Stromal cell of bone marrow (primary cell): ENCODE results near the gene SMPD1.
"Not testable (repeated sequence)": the region's sequence is repeated elsewhere in the genome, so short reads cannot be mapped to it uniquely, and the experiment has no call there.

Experiments used
- DNase-seq: peaks from one replicate; pipeline ENCODE4 v3.0.0-alpha.2; 2012; ENCODE audit warnings: low read depth

The SMPD1 gene

DNA sequence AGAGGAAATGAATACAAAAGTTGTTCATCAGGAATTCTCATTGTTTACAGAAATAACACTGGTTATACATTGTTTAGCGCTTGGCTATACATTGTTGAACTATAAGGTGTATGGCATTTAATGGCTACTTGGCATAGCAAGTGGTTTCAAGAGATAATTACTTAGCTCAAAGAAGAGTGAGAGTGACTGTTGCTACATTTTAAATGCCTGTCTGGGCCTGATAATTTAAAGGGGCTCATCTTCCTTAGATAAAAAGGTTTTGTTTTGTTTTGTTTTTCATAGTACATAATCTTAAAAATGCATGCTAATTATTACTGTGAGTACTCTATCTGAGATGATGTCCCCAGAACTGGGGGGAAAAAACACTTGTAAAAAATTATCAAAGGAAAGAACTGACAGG, 1.5 kb upstream of the SMPD1 start:
- no peak for DNase-seq

DNA sequence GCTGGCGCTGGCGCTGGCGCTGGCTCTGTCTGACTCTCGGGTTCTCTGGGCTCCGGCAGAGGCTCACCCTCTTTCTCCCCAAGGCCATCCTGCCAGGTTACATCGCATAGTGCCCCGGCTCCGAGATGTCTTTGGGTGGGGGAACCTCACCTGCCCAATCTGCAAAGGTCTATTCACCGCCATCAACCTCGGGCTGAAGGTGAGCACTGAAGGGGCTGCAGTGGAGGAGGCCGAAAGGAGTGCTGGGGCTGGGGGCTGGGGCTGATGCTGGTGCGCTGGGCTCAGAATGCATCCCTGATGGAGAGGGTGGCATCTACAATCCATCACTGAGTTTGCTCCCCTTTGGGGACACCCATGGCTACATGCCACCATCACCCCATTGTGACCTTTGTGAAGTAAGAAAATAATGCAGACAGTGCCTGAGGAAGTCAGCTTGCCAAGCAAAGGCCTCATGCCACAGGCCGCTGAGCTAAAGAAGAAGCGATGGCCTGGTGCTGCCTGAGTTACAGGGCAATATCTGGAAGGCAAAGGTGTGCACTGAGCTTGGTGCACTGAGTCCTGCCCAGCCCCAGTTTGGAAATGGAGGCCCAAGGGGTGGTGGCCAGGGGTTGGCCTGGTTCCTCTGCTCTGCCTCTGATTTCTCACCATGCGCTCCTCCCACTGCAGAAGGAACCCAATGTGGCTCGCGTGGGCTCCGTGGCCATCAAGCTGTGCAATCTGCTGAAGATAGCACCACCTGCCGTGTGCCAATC, 620 bp downstream of the SMPD1 start:
- DNase-seq: no peak

DNA sequence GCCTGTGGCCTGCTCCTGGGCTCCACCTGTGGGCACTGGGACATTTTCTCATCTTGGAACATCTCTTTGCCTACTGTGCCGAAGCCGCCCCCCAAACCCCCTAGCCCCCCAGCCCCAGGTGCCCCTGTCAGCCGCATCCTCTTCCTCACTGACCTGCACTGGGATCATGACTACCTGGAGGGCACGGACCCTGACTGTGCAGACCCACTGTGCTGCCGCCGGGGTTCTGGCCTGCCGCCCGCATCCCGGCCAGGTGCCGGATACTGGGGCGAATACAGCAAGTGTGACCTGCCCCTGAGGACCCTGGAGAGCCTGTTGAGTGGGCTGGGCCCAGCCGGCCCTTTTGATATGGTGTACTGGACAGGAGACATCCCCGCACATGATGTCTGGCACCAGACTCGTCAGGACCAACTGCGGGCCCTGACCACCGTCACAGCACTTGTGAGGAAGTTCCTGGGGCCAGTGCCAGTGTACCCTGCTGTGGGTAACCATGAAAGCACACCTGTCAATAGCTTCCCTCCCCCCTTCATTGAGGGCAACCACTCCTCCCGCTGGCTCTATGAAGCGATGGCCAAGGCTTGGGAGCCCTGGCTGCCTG, 1.4 kb downstream of the SMPD1 start:
- DNase-seq: no peak

DNA sequence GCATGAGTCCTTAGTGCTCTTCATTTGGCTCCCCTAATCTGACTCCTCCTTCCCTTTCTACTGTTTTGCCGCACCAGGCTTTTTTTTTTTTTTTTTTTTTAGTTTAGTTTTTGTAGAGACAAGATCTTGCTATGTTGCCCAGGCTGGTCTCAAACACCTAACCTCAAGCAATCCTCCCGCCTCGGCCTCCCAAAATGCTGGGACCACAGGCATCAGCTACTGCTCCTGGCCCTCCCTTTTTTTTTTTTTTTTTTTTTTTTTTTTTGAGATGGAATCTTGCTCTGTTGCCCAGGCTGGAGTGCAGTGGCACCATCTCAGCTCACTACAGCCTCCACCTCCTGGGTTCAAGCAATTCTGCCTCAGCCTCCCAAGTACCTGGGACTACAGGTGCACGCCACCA, 2.0 kb downstream of the SMPD1 start:
- DNase-seq: not testable (repeated sequence)

DNA sequence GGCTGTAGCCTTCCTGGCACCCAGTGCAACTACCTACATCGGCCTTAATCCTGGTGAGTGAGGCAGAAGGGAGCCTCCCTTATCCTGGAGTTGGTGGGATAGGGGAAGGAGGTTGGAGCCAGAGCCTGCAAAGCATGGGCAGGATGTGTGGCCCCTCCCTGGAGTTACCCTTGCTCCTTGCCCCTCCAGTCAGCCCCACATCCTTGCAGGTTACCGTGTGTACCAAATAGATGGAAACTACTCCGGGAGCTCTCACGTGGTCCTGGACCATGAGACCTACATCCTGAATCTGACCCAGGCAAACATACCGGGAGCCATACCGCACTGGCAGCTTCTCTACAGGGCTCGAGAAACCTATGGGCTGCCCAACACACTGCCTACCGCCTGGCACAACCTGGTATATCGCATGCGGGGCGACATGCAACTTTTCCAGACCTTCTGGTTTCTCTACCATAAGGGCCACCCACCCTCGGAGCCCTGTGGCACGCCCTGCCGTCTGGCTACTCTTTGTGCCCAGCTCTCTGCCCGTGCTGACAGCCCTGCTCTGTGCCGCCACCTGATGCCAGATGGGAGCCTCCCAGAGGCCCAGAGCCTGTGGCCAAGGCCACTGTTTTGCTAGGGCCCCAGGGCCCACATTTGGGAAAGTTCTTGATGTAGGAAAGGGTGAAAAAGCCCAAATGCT, 3.9 kb downstream of the SMPD1 start:
- DNase-seq: no peak

DNA sequence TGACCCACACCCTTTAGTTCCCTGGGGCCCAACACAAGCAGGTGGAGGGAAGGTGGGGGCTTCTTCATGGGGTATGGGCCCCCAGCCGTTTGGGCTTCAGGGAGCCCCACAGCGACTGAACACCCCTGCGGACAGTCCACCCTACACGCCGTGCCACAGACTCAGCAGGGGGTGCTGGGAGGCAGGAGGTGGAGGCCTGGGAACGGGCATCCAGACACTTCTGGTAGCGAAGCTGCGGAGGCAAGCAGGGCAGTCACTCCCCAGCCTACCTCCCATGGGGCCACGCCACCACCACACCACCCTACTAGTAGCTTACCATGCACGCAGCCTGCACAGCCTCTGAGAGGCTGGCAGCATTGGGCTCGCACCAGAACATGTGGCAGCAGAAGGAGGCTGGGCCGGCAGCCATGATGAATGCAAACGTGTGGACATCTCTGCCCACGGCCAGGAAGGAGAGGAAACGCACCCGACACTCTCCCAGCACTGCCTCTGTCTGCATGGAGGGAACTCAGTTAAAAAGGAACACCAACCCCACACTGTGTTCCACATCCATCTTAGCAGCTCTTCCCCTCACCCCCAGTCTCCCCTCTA, 5.3 kb downstream of the SMPD1 start:
- no peak for DNase-seq

DNA sequence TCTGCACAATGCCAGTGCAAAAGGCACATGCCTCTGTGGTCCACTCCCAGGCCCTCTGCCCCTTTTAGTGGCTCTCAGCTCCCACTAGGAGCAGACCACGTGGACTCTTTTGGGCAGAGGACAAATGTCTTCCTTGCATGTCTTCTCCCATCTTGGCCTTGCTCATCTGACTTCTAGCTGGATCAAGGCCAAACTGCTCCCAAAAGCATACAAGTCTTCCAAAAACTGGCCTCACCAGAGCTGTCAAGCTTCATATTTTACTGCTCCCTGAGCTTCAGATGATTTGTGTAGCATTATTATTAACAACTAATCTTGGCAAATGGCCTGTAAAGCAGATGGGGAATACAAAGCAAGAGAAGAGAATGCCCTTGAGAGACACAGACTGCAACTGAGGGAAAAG, 6.9 kb downstream of the SMPD1 start:
- no peak for DNase-seq

DNA sequence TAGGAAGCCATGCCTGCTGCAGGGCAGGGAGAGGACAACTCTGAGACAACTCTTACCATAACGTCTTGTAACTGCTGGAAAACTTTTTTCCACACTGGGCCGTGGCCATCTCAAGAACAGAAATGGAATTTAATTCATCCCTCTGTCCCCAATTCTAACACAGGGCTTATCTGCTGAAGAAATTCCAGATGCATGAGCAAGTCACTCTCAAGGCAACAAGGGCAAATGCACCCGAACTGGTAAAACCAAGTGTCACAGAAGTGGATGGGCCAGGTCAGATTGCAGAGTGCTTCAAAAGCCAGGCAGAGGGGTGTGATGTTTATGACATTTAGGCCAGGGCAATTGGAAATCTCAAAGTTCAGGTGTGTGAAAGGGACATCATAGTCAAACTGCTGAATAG, 7.4 kb downstream of the SMPD1 start:
- DNase-seq: no peak

DNA sequence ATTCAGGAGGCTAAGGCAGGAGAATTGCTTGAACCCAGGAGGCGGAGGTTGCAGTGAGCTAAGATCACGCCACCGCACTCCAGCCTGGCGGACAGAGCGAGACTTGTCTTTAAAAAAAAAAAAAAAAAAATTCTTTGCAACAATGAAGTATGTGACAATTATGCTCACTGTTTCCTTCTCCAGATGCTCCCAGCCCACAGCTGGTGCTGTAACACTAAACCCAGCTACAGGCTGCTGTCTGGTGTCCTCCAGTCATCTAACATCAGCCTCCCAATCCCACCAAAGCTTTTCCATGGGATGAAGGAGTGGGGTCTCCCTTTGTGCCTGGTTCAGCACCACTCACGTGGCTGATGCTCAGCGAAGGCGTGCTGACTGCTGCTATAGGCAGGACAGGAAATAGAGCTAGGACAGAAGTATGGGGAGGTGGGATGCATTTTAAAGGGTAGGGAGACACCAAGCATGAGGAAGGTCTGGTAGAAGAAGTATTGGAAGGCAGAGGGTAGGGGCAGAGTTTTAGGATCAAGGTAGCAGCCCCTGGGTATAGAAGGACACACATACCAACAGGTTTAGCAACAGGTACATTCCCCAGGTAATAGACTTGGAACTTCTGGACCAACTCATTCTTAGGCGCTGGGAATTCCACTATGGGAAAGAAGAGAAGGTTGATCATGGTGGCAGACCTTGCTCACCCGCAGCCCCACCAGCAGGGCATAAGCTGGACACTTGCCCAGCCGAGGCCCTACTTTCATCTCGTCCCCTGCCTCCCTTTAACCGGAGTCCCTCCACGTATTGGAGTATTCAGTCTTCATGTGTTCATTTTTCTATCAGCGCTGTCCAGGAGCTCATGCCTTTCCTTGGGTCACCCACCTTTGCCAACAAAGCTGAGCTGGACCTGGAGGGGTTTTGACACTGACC, 10.4 kb downstream of the SMPD1 start:
- DNase-seq: no peak

DNA sequence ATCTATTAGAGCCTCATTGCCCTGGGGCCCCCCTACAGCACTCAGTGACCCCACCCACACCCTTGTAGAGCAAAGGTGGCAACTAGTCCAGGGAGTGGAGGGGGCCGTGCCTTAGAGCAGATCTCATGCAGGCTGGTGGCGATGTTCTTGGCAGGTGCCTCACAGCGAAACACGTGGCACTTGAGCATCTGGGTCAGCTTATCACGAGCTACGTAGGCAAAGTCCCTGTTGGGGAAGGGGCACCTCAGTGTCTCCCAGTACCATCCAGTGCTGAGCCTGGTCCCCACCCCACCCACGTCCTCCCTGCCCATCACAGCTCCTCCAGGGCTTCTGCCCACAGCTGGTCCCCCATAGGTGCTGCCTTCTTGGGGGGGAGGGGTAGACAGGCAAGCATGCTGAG, 11.2 kb downstream of the SMPD1 start:
- DNase-seq: no peak

DNA sequence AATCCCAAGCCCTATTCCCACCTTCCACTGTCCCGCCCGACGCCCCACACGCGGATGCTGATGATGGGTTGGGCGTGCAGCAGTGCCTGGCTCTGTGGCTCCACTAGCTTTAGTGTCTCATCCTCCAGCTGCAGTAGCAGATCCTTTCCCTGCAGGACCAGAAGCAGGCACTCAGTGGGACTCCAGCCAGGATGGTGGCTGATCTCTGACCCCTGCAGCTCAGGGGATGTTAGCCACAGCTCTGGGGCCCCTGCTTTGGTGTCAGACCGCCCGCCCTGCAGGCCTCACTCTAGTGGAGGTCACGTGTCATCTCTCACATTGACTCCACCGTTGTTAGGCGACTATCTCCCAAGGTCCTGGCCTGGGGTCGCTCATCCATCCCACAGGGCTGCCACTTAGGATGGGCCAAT, 11.8 kb downstream of the SMPD1 start:
- no peak for DNase-seq

DNA sequence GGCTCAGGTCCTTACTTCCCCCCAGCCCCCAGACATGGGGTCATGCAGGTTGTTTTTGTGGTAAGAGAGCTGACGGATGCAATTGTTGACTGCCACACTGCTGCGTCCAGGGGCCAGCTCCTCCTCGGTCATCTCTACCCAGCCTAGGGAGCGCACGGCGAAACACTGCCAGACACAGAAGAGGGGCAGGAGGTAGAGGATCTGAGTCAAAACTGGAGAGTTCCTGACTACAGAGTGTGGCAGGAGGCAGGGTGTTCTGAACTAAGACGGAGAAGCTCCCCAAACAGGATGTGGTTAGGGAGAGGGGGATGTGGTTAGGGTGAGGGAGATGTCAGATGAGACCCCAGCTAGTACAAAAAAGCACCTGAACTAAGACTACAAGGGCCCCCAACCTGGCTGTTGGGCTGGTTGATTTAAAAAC, 12.3 kb downstream of the SMPD1 start:
- DNase-seq: no peak

DNA sequence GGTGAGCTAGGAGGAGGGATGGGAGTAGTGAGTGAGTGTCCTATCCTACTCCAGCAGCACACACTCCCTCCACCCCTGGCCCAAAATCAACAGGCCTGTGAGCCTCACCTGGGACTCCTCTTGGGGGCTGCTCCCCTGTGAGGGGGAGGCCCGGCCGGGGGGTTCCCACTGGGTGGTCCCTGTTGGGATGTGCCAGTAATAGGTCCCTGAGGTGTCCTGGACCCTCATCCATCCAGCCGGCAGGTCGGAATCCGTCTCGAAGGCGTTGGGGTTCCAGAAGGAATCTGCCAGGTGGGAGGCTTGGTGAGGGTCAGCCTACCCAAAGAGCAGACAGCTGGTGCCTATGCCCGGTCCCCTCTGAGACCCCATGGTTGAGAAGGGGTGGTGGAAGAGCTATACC, 13.3 kb downstream of the SMPD1 start:
- no peak for DNase-seq

DNA sequence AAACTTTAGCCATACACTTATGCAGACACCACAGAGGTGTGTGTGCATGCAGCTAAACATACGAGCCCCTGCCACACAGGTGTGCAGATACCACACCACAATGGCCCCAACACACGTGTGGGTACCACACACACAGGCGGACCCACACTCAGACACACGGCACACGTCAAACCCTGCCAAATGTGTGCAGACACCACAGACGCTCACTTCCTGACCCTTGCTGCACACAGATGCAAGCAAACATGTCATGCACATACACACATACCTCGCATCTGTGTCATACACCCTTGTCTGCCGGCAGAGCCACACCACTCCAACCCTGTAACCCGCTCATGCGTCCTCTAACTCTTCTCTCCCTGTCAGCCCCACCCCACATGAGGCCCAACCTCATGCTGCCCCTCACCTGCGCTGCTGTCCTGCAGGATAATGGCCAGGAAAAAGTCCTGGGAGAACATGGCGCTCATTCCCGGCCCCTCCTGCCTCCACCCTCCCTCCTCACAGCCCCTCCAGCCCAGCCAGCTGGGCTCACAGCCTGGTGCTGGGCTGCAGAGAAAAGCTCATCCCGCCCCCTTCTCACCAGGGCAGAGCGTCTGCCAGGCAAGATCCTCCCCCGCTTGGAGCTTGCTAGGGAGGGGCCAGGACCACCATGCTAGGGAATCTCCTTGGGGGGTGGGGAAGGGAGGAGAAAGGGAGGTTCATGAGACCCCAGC, 14.2 kb downstream of the SMPD1 start:
- no peak for DNase-seq

DNA sequence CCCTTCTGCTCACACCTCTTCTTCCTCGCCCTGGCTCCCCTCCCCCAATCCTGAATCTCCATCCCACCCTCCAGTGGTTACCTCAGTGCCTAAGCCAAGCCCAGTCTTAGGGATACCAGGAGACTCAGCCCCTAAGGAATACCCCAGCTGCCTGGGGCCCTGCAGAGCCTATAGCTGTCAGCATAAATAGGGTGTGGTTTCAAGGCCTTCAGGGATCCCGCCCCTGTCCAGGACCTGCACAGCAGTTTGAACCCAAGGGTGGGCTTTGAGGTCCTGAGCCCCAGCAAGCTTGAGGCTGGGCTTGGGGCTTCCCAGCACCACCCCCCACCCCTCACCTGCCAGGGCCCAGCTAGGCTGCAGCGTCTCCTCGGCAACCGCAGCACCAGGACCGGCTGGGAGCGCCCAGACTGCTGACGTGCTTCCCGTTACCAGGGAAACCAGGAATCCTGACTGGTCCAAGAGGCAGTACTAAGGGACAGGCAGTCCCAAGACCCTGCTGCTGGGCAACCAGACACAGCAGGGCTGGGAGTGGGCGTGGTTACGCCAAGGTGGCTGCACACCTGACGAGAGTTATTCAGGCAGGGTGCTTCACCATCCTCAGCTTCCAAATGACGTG, 14.9 kb downstream of the SMPD1 start:
- no peak for DNase-seq

DNA sequence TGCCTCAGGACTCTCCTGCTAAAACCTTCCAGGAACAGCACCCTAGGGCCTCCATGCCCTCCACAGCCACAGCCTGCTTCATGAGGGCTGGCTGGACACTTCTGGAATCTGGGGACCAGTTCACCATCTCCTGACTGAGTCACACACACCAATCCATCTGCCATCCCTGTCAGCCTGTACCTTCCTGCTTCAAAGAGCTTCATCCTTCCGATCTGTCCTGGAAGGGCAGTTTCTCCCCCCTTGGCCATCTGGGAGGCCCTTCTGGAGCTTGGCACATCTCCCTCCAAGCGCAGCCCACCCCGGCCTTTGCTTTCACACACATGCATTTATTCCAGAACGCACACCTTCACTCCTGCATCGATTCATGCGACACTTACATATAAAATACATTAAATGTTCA, 15.6 kb downstream of the SMPD1 start:
- no peak for DNase-seq

DNA sequence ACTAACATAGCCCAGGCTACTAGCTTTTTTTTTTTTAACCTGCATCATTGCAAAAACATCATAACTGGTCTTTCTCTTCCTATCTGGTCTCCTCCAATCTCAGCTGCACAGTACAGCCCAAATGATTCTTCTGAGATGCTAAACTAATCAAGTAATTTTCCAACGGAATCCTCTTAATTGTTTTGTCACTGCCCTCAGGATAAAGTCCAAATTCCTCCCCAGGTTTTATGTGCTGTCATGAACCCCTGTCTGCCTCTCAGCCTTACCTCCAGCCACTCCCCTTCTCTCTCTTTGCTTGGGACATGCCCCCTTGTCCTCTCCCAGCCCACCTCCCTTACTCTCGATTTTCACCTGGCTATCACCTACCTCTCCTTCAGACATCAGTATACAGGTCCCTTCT, 16.1 kb downstream of the SMPD1 start:
- DNase-seq: no peak

DNA sequence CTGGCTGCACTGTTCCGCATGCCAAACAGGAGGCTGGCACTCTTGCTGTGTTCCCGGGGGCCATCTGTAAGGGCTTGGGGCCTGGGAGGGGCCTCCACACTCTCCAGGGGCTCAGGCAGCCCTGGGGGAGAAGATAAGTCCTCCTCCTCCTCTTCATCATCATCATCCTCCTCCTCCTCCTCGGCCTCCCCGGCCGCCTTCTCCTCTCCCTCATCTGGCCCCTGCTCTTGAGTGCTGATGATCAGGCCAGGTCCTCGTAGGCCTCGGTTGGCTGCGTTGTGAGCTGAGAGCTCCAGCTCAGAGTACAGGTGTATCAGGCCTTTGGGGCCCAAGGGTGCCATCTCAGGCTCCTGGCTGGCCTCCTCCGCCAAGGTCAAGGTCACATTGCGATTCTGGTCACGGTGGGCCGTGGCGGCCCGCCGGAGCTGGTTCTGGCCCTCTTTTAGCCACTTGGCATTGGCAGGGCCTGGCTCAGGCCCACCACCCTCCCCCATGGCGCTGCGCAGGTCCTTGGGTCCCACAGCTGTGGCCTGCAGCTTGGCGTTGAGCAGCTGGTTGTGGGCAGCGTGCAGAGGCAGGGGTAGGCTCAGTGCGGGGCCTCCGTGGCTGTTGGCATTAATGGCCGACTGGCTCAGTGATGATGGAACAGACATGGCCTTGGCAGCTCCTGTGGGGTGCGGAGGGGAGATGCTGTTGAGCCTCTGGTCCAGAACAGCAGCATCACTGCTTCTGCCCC, 20.6 kb downstream of the SMPD1 start:
- DNase-seq: no peak

DNA sequence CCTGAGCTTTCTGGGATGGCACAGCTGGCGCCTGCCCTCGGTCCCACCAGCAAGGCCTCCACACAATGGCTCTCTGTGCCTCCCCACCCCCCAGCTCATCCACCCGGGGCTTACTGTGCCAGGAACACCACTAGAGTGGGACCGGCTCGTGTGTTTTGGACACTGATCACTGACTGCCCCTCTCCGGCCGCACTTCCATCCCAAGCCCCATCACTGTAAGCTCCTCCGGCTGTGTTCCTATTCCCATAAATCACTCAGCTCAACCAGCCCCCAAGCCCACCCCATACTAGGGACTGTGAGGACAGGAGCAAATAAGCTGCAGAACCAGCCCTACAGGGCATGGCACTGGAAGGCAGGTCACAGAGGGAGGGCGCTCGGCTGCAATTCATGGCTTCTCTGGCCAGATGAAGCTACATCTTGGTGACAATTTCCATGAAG, 21.3 kb downstream of the SMPD1 start:
- no peak for DNase-seq

DNA sequence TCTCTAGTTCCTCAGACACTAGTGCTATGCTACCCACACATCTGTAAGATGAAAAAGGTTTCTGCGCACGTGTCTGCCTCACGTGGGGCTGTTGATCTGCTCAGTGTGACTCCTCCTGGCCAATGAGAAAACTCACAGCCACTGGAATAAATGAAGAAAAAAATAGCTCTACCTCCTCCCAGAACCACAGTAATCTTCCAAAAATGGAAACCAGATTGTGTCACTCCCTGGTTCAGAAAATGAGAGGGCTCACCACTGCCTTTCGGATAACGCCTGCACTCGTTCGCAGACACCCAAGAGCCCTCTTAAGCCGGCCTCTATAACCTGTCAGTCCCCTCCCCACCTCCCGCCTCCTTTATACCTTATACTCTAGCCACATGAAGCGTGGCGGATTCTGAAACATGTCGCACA, 23.5 kb downstream of the SMPD1 start:
- no peak for DNase-seq
